ENCODE measurements around the gene CREBBP.

Gene CREBBP

GRCh38 chr16:3873482-3874173, 6.9 kb downstream of the CREBBP start:
- TF ChIP-seq POLR2A (IDR thresholded peaks at IDR 0.05; ENCODE audit: low read depth, low read length) (no peak), TAF1 (IDR thresholded peaks at IDR 0.05; ENCODE audit: low read depth, low read length) (no peak), POU2F2 (IDR thresholded peaks at IDR 0.05; ENCODE audit: low read depth, low read length) (no peak), POLR2AphosphoS5 (IDR thresholded peaks at IDR 0.05; ENCODE audit: low read depth, low read length) (no peak), SPI1 (IDR thresholded peaks at IDR 0.05; ENCODE audit: low read depth, low read length) (no peak), PAX5 (IDR thresholded peaks at IDR 0.05; ENCODE audit: insufficient read depth, low read length, severe bottlenecking) (no peak)
- FAIRE-seq = no peak

GRCh38 chr16:3872216-3872895, 8.2 kb downstream of the CREBBP start:
- FAIRE-seq (no peak), DNase-seq (ENCODE audit: insufficient read length, low spot score) (no peak)
- TF ChIP-seq POU2F2 (IDR thresholded peaks at IDR 0.05; ENCODE audit: low read depth, low read length) (no peak), POLR2AphosphoS5 (IDR thresholded peaks at IDR 0.05; ENCODE audit: low read depth, low read length) (no peak), POLR2A (IDR thresholded peaks at IDR 0.05; ENCODE audit: low read depth, low read length) (no peak), TAF1 (IDR thresholded peaks at IDR 0.05; ENCODE audit: low read depth, low read length) (no peak), SPI1 (IDR thresholded peaks at IDR 0.05; ENCODE audit: low read depth, low read length) (no peak), PAX5 (IDR thresholded peaks at IDR 0.05; ENCODE audit: insufficient read depth, low read length, severe bottlenecking) (no peak)

More at GRCh38 chr16:3873482-3874173, 6.9 kb downstream of the CREBBP start:
- DNase-seq (ENCODE audit: insufficient read length, low spot score) = no peak

- TF ChIP-seq PAX5 (IDR thresholded peaks at IDR 0.05; ENCODE audit: insufficient read depth, low read length, severe bottlenecking) (no peak), POLR2A (IDR thresholded peaks at IDR 0.05; ENCODE audit: low read depth, low read length) (no peak), SPI1 (IDR thresholded peaks at IDR 0.05; ENCODE audit: low read depth, low read length) (no peak), POLR2AphosphoS5 (IDR thresholded peaks at IDR 0.05; ENCODE audit: low read depth, low read length) (no peak), TAF1 (IDR thresholded peaks at IDR 0.05; ENCODE audit: low read depth, low read length) (no peak), POU2F2 (IDR thresholded peaks at IDR 0.05; ENCODE audit: low read depth, low read length) (no peak)
- no peak for DNase-seq (ENCODE audit: insufficient read length, low spot score)
- FAIRE-seq = no peak
These were observed 11.5 kb downstream of the CREBBP start for GRCh38 chr16:3868967-3869366.

- no peak for TF ChIP-seq POLR2A (IDR thresholded peaks at IDR 0.05; ENCODE audit: low read depth, low read length)
- no peak for TF ChIP-seq POLR2AphosphoS5 (IDR thresholded peaks at IDR 0.05; ENCODE audit: low read depth, low read length)
- no peak for TF ChIP-seq TAF1 (IDR thresholded peaks at IDR 0.05; ENCODE audit: low read depth, low read length)
- no peak for TF ChIP-seq POU2F2 (IDR thresholded peaks at IDR 0.05; ENCODE audit: low read depth, low read length)
- no peak for DNase-seq (ENCODE audit: insufficient read length, low spot score)
- FAIRE-seq = no peak
These were observed 12.0 kb downstream of the CREBBP start for GRCh38 chr16:3868556-3868955.

- DNase-seq (ENCODE audit: insufficient read length, low spot score) (no peak), FAIRE-seq (no peak)
- no peak for TF ChIP-seq POU2F2 (IDR thresholded peaks at IDR 0.05; ENCODE audit: low read depth, low read length)
- no peak for TF ChIP-seq TAF1 (IDR thresholded peaks at IDR 0.05; ENCODE audit: low read depth, low read length)
- TF ChIP-seq POLR2A (IDR thresholded peaks at IDR 0.05; ENCODE audit: low read depth, low read length) = no peak
- TF ChIP-seq SPI1 (IDR thresholded peaks at IDR 0.05; ENCODE audit: low read depth, low read length) = no peak
- TF ChIP-seq POLR2AphosphoS5 (IDR thresholded peaks at IDR 0.05; ENCODE audit: low read depth, low read length) = no peak
- TF ChIP-seq PAX5 (IDR thresholded peaks at IDR 0.05; ENCODE audit: insufficient read depth, low read length, severe bottlenecking) = no peak
These were observed 13.6 kb downstream of the CREBBP start for GRCh38 chr16:3866703-3867431.

- no peak for TF ChIP-seq PAX5 (IDR thresholded peaks at IDR 0.05; ENCODE audit: insufficient read depth, low read length, severe bottlenecking)
- TF ChIP-seq POU2F2 (IDR thresholded peaks at IDR 0.05; ENCODE audit: low read depth, low read length) = no peak
- TF ChIP-seq POLR2AphosphoS5 (IDR thresholded peaks at IDR 0.05; ENCODE audit: low read depth, low read length) = no peak
- TF ChIP-seq SPI1 (IDR thresholded peaks at IDR 0.05; ENCODE audit: low read depth, low read length) = no peak
- no peak for TF ChIP-seq TAF1 (IDR thresholded peaks at IDR 0.05; ENCODE audit: low read depth, low read length)
- TF ChIP-seq POLR2A (IDR thresholded peaks at IDR 0.05; ENCODE audit: low read depth, low read length) = no peak
- no peak for FAIRE-seq
- DNase-seq (ENCODE audit: insufficient read length, low spot score) = no peak
These were observed 15.3 kb downstream of the CREBBP start for GRCh38 chr16:3865241-3865640.

- no peak for FAIRE-seq
- DNase-seq (ENCODE audit: insufficient read length, low spot score) = no peak
- TF ChIP-seq TAF1 (IDR thresholded peaks at IDR 0.05; ENCODE audit: low read depth, low read length) = no peak
- no peak for TF ChIP-seq POU2F2 (IDR thresholded peaks at IDR 0.05; ENCODE audit: low read depth, low read length)
- no peak for TF ChIP-seq POLR2AphosphoS5 (IDR thresholded peaks at IDR 0.05; ENCODE audit: low read depth, low read length)
- no peak for TF ChIP-seq POLR2A (IDR thresholded peaks at IDR 0.05; ENCODE audit: low read depth, low read length)
- TF ChIP-seq SPI1 (IDR thresholded peaks at IDR 0.05; ENCODE audit: low read depth, low read length) = no peak
- TF ChIP-seq PAX5 (IDR thresholded peaks at IDR 0.05; ENCODE audit: insufficient read depth, low read length, severe bottlenecking) = no peak
These were observed 16.0 kb downstream of the CREBBP start for GRCh38 chr16:3864562-3864961.

- no peak for DNase-seq (ENCODE audit: insufficient read length, low spot score)
- TF ChIP-seq TAF1 (IDR thresholded peaks at IDR 0.05; ENCODE audit: low read depth, low read length) (no peak), POLR2AphosphoS5 (IDR thresholded peaks at IDR 0.05; ENCODE audit: low read depth, low read length) (no peak)
- FAIRE-seq = no peak
These were observed 16.9 kb downstream of the CREBBP start for GRCh38 chr16:3863587-3863986.

GRCh38 chr16:3861808-3862451, 18.6 kb downstream of the CREBBP start:
- DNase-seq (ENCODE audit: insufficient read length, low spot score) (no peak), FAIRE-seq (no peak)
- TF ChIP-seq POLR2A (IDR thresholded peaks at IDR 0.05; ENCODE audit: low read depth, low read length) = no peak
- 0 out of 2 replicates have a peak, but pooled peaks have one; percentile 6 for TF ChIP-seq SPI1 (IDR thresholded peaks at IDR 0.05; ENCODE audit: low read depth, low read length)
